A673 (cell line): Measurements from ENCODE around the gene ACSF3. TPM values are rescaled to one million over a fixed set of nuclear protein-coding genes. Genes with fewer than 3 reads are reported as not detected.
"Not testable (repeated sequence)": the region's sequence is repeated elsewhere in the genome, so short reads cannot be mapped to it uniquely, and the experiment has no call there.

Experiments
- BruUV-seq: library from RNA; stranded (reverse); fragments of 400-500 nt; replicated peaks from 2 replicates; lab custom pipeline; 2021; lab: Mats Ljungman, UMichigan
- CTCF ChIA-PET: fragments of 300-600 bp; sonication (Branson Sonifier 250); formaldehyde crosslinking; loops from one replicate; lab custom pipeline; 2022; ENCODE audit warnings: antibody characterized with exemption; lab: Charles Lee
- POLR2A ChIA-PET: fragments of 300-600 bp; sonication (Branson Sonifier 250); formaldehyde crosslinking; loops from one replicate; lab custom pipeline; 2022; ENCODE audit warnings: antibody characterized with exemption; ENCODE audit not compliant: low non-redundant PET; lab: Charles Lee
- DNase-seq: peaks from one replicate; pipeline ENCODE4 v3.0.0-alpha.2; 2015; ENCODE audit warnings: low spot score
- H3K27ac ChIP-seq: fragments of 200-600 bp; sonication (generic); 2 replicates; pipeline ENCODE4 v1.5.1; 2016; ENCODE audit warnings: mixed run types, low read depth, mild to moderate bottlenecking, mixed read lengths, antibody characterized with exemption, low read length; ENCODE audit not compliant: poor library complexity, severe bottlenecking
- H3K27me3 ChIP-seq: fragments of 200-600 bp; sonication (generic); replicated peaks from 2 replicates; pipeline ENCODE4 v1.6.1; 2017; ENCODE audit warnings: mixed run types, low read depth, mild to moderate bottlenecking, mixed read lengths, antibody characterized with exemption, low read length; ENCODE audit not compliant: insufficient read depth, poor library complexity
- H3K36me3 ChIP-seq: fragments of 200-600 bp; sonication (generic); 2 replicates; pipeline ENCODE4 v1.6.1; 2016; ENCODE audit warnings: mixed run types, mild to moderate bottlenecking, mixed read lengths, antibody characterized with exemption, low read length; ENCODE audit not compliant: insufficient read depth, poor library complexity, severe bottlenecking
- H3K4me1 ChIP-seq: fragments of 200-600 bp; sonication (generic); 2 replicates; pipeline ENCODE4 v1.6.1; 2017; ENCODE audit warnings: mixed run types, mild to moderate bottlenecking, mixed read lengths, antibody characterized with exemption, low read length; ENCODE audit not compliant: insufficient read depth, poor library complexity, severe bottlenecking
- H3K4me3 ChIP-seq: fragments of 200-600 bp; sonication (generic); 2 replicates; pipeline ENCODE4 v1.5.1; 2016; ENCODE audit warnings: low read depth, mixed run types, mild to moderate bottlenecking, mixed read lengths, low read length; ENCODE audit not compliant: poor library complexity, severe bottlenecking
- H3K9me3 ChIP-seq: fragments of 200-600 bp; sonication (generic); 2 replicates; pipeline ENCODE4 v1.6.1; 2016; ENCODE audit warnings: mixed run types, low read depth, mild to moderate bottlenecking, mixed read lengths, antibody characterized with exemption, low read length; ENCODE audit not compliant: poor library complexity, severe bottlenecking
- EZH2 ChIP-seq: fragments of 200-600 bp; sonication (generic); IDR thresholded peaks from 2 replicates; pipeline ENCODE4 v1.6.1; 2017; ENCODE audit warnings: borderline replicate concordance, low read depth, mild to moderate bottlenecking, mixed read lengths, antibody characterized with exemption, low read length; ENCODE audit not compliant: poor library complexity, severe bottlenecking
- intact Hi-C: fragments of 100-400 bp; cut with micrococcal nuclease; formaldehyde crosslinking; loops from one replicate; pipeline ENCODE4 v1.10.0; 2022; ENCODE audit not compliant: unreplicated experiment
- total RNA-seq: library from RNA; stranded (reverse); gene quantifications from 2 replicates; pipeline ENCODE4 v1.2.3, GENCODE V29; 2021
- TF ChIP-seq, protein P1 (sequence below): fragments of 300-800, 200-600 bp; sonication (generic); conservative IDR thresholded peaks from 2 replicates; pipeline ENCODE4 v1.5.1; 2017; ENCODE audit warnings: low read depth, mild to moderate bottlenecking, antibody characterized with exemption, low read length, moderate library complexity, mixed read lengths

The ACSF3 gene
- total RNA-seq, 1 experiment from 2014 or later = 27.7 TPM

DNA sequence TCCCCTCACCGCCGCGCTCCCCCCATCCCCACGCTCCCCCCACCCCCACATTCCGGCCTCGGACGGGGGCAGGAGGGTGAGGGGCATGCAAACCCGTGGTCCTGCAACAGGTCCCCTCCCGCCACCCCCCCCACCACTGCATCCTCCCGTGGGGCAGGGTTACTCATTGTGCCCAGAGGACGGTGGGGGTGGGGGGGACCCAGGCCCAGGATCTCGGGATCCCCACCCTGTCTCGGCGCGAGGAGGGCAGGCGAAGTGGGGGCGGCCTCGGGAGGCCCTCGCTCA, 98.2 kb downstream of the ACSF3 start:
- H3K27ac ChIP-seq = no peak overlapping the region
- H3K4me3 ChIP-seq = peak overlapping the region; percentile 49
- POLR2A ChIA-PET = no interaction called here
- no TSS peak for BruUV-seq
- no peaks in the 10 kb centered on the region for H3K27me3 ChIP-seq
- TF ChIP-seq, protein P1, sequence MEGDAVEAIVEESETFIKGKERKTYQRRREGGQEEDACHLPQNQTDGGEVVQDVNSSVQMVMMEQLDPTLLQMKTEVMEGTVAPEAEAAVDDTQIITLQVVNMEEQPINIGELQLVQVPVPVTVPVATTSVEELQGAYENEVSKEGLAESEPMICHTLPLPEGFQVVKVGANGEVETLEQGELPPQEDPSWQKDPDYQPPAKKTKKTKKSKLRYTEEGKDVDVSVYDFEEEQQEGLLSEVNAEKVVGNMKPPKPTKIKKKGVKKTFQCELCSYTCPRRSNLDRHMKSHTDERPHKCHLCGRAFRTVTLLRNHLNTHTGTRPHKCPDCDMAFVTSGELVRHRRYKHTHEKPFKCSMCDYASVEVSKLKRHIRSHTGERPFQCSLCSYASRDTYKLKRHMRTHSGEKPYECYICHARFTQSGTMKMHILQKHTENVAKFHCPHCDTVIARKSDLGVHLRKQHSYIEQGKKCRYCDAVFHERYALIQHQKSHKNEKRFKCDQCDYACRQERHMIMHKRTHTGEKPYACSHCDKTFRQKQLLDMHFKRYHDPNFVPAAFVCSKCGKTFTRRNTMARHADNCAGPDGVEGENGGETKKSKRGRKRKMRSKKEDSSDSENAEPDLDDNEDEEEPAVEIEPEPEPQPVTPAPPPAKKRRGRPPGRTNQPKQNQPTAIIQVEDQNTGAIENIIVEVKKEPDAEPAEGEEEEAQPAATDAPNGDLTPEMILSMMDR = no peak
- TF ChIP-seq EZH2 = no peak
- no peaks in the 10 kb centered on the region for H3K9me3 ChIP-seq
- intact Hi-C loops = loop anchor here (5.0 kb wide), 1 partner anchor 295 kb away; no protein-coding TSS in a partner anchor
- CTCF ChIA-PET = no interaction called here
- peaks cover 7% of the 10 kb centered on the region for H3K4me1 ChIP-seq
- DNase-seq = no peak
- H3K36me3 ChIP-seq = no peaks in the 10 kb centered on the region

GRCh38 chr16:89192186-89192955, 98.7 kb downstream of the ACSF3 start:
- not testable (repeated sequence) for H3K27me3 ChIP-seq

DNA sequence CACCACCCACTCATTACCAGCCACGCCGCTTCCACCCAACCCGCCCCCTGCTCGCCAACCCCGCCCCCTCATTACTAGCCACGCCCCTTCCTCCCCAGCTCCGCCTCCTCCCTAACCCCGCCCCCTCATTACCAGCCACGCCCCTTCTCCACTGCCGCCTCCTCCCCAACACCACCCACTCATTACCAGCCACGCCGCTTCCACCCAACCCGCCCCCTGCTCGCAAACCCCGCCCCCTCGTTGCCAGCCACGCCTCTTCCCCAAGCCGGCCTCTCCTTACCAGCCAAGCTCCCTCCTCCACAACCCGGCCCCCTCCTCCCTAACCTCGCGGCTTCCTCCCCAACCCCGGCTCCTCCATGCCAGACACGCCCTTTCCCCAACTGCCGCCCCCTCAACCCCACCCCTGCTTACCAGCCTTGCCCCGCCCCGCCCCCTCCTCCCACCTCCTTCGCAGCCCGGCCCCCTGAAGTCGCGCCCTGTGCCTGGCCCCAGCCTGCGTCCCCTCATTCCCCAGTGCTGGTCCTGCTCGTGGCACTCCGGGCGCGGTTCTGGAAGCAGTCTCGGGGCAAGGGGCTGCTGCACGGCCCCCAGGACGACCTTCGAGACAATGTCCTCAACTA, 99.4 kb downstream of the ACSF3 start:
- Histone ChIP-seq H3K9me3 (no peaks in the 10 kb centered on the region), H3K27ac (no peak overlapping the region), H3K4me3 (no peak overlapping the region), H3K36me3 (no peaks in the 10 kb centered on the region), H3K4me1 (peaks cover 7% of the 10 kb centered on the region), H3K27me3 (no peaks in the 10 kb centered on the region)
- DNase-seq = peak; percentile 90
- ChIA-PET CTCF (interaction anchor here (0.6 to 1.1 kb wide), 3 partner anchors 24 to 382 kb away, joined by 3 to 6 read pairs (median 3); no protein-coding TSS in a partner anchor), POLR2A (no interaction called here)
- no TSS peak for BruUV-seq
- TF ChIP-seq, protein P1 = no peak
- no peak for TF ChIP-seq EZH2
- intact Hi-C loops = loop anchor here (5.0 kb wide), 1 partner anchor 294 kb away; no protein-coding TSS in a partner anchor

More at GRCh38 chr16:89192186-89192955, 98.7 kb downstream of the ACSF3 start:
- peak; percentile 93 for DNase-seq
- H3K9me3 ChIP-seq, H3K36me3 ChIP-seq, POLR2A ChIA-PET, BruUV-seq, H3K4me1 ChIP-seq, H3K27ac ChIP-seq: not testable (repeated sequence)
- intact Hi-C loops = loop anchor here (5.0 kb wide), 1 partner anchor 295 kb away; no protein-coding TSS in a partner anchor
- CTCF ChIA-PET = interaction anchor here (0.6 to 1.1 kb wide), 4 partner anchors 24 to 406 kb away, joined by 3 to 6 read pairs (median 3); no protein-coding TSS in a partner anchor
- H3K4me3 ChIP-seq = peak overlapping the region; percentile 49
